HG03159 (cell line): ENCODE results near the gene ZNF451.

Source experiments
- ATAC-seq: cut with Tn5 transposase; IDR thresholded peaks from one replicate; pipeline ENCODE4 v1.9.1; 2021; ENCODE audit warnings: mild to moderate bottlenecking, moderate library complexity; ENCODE audit not compliant: unreplicated experiment

ZNF451 gene

DNA sequence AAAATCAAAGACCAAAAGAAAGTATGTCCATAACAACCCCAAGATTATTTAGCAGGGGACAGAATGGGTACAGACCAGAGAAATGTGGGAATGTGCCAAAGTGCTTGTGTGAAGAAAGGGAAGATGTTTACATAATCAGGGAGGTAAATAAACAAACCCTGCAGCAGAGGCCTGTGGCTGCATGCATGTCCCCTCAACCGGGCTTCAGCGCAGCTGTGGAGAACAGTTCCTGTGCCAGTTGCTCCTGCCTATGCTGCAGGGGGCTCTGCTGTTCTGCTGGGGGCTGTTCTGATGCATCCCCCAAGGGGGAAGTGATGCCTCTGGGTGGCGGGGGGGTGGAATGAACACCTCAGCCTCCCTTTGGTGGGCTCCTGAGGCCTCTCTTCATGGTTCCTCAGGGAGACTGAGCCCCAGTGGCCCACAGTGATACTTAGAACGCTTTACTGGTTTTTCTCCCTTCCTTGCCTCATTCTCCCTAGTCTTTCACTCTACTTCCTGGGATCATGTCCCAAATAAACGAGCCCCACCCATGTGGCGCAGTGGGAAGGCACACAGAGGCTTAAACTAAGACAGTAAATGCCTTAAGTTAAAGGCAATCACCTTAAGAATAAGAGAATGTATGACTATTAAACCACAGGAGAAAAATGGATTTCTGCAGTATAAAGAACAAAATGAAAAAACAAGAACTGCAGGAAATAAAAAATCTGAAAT is 109.1 kb downstream of the ZNF451 start:
- ATAC-seq: no peak

DNA sequence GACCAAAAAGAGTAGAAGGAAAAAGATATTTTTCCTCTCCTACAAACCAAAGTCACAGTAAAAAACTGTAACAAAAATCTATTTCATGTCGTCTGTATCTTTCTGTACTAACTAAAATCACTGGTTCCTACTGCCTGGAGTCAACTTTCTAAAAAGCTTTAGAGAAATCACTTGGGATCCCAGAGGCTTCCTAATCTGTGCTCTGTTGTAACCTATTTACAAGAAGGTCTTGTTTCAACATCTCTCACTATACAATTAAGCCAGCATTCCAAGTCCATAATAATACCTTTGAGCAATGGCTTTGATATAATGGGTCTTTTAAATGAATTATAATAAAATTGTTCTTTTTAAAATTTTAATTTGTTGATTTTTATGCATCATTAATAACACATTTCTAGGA is 111.7 kb downstream of the ZNF451 start:
- ATAC-seq: no peak

DNA sequence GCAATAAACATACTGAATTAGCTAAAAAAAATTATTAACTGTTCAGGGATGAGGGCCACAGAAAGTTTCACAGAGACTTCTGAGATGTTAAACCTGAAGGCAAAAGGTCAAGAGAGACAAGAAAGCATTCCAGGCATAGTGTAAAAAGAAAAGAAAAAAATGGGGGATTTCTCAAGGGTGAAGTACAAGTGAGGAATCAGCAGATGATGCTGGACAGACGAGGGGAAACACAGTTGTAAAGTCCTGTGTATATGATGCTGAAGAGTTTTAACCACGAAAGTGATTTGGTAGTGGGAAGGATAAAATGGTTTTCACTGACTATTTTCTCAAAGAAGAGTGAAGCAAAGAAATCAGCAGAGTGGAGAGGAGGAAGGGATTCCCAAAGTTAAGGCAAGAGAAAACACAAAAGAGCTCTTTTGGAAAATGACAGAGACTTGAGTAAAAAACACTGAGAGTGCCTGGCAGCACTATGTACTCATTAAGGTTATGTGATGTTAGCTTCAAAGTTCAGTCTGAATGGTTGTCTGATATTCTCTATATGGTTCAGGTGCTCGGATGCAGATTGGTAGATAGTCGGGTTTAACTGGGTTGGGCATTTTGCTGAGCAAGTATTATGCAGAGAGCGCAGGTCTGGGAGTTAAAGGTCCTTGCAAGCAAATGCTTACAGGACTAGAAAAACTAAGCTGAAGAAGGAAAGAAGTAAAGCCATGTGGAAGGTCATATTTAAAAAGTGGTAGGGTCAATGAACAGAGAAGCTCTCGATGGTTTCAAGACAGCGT is 115.8 kb downstream of the ZNF451 start:
- ATAC-seq: no peak

DNA sequence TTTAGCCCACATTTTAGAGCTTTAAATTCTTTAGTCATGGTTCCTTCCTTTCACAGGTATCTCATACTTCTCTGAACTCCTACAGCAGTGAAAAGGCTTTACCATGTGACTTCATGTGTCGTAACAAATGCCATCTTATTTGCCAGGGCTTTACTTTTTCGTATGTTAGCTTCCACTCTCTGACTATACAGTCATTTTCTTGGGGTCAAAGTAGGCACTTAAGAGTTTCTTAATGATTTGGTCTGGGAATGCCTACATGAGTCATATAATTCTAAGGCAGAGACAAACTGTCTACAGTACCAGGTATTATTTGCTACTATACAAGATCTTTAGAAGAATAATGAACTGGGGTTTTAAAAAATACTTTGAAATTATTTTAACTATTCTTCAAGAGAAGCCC is 117.2 kb downstream of the ZNF451 start:
- ATAC-seq: no peak

DNA sequence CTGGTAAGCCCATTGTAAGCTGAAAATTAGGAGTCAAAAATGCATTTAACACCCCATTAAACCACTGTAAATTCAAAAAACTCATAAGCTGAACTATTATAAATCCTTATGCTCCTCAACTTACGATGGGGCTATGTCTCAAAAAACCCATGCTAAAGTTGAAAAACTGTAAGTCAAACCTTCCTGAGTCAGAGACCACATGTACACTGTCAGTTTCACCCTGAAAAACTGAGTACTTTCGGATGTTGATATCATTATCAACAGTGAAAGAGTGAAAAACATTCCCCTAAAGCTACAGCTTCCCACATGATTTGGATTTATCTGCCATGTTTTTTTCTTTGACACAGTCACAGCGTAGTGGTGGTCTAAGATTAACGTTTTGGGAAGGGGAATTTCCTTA is 117.9 kb downstream of the ZNF451 start:
- ATAC-seq: no peak

DNA sequence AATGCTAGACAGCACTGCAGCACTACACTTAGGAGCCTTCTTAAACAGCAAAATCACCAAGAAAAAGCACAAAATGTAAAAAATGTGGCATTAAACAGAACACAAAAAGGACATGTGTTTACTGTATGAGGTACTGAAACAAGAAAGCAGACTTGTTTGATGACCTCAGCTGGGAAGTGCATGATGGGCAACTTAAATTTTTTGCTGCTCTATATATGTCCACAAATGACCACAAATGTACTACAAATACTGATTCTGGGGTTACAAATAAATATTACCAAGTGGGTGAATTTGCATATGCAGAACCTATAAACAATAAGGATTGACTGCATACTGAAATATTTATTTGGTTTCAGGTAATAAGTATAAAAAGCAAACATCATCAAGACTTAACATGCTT is 119.0 kb downstream of the ZNF451 start:
- ATAC-seq: peak; percentile 54

DNA sequence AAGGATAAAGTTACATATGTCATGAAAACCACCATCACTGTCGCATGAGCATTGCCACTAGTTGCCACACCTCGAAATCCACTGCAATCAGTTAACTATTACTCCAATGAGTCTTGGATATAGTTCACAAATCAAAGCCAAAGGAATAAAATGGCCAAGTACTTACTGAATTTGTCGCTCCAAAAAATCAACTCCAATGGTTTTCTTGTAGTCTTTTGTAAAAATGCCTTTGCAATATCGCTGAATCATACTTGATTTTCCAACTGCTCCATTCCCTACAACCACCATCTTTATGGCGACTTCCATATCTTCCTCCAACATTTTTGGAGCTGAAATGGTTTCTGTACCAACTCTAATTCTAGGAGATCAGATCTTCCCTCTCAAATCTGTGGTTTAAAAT is 120.1 kb downstream of the ZNF451 start:
- no peak for ATAC-seq

DNA sequence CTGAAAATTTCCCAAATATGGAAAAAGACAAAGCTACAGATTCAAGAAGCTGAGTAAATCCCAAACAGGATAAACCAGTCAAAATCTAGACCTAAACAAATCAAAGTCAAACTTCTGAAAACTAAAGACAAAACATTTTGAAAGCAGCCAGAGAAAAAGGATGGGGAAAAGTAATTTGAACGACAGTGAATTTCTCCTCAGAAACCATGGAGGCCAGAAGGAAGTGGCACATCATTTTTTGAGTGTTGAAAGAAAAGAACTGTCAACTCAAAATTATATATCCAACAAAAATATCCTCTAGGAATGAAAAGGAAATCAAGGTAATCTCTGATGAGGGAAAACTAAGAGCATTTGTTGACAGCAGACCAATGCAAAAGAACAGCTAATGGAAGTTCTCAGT is 125.3 kb downstream of the ZNF451 start:
- no peak for ATAC-seq

DNA sequence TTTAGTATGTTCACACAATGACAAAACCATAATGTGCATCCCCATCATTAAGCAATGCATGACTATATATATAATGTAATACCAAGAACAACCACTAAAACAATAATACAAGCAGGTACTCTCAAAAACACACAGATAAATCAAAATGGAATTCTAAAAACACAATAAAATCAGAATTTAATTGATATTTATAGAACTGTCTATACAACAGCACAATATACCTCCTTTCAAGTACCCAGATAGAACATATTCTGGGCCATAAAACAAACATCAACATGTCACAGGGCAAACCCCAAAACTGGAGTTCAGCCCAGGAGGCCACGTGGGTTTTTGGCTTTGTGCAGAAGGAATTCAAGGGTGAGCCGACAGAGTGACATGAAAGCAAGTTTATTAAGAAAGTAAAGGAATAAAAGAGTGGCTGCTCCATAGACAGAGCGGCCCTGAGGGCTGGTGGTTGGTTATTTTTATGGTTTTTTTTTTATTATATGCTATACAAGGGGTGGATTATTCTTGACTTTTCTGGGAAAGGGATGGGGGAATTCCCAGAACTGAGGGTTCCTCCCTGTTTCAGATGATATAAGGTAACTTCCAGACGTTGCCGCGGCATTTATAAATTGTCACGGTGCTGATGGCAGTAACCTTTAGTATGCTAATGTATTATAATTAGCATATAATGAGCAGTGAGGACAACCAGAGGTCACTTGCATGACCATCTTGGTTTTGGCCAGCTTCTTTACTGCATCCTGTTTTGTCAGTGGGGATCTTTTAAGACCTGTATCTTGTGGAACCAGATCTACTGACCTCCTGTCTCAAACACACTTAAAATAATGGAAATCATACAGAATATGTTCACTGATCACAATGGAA is 126.5 kb downstream of the ZNF451 start:
- ATAC-seq: no peak

DNA sequence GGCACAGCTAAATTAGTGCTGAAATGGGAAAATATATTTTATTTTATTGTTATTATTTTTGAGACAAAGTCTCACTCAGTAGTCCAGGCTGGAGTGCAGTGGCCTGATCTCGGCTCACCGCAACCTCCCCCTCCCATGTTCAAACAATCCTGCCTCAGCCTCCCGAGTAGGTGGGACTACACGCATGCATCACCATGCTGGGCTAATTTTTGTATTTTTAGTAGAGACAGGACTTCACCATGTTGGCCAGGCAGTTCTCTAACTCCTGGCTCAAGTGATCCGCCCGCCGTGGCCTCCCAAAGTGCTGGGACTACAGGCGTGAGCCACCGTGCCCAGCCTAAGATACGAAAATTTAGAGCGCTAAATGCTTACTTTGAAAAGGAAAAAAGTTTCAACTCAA is 127.3 kb downstream of the ZNF451 start:
- ATAC-seq: no peak
